Naive B cell (primary cell): Measurements from ENCODE around the gene HMBS. TPM values are rescaled to one million over a fixed set of nuclear protein-coding genes. Genes with fewer than 3 reads are reported as not detected.
"Not testable (repeated sequence)": the region's sequence is repeated elsewhere in the genome, so short reads cannot be mapped to it uniquely, and the experiment has no call there.

ENCODE experiments used
- ATAC-seq, 2 donors: fragments of 150-1000 bp; cut with Tn5 transposase; 2 replicates each; pipeline ENCODE4 v1.10.0; 2021; ENCODE audit warnings: low read depth in 2 of 2, mild to moderate bottlenecking in 2 of 2, moderate library complexity in 2 of 2
- DNase-seq: peaks from one replicate; pipeline ENCODE4 v3.0.0; 2022
- H3K27ac Mint-ChIP-seq, 6 donors: one replicate each; pipeline ENCODE4 v1.8.0; 2020 to 2022; ENCODE audit warnings: mild to moderate bottlenecking in 6 of 6, mixed read lengths in 6 of 6, moderate library complexity in 5 of 6, inconsistent platforms in 2 of 6
- H3K27me3 Mint-ChIP-seq, 3 donors: one replicate each; pipeline ENCODE4 v1.8.0; 2021 to 2022; ENCODE audit warnings: mixed read lengths in 3 of 3, mild to moderate bottlenecking in 1 of 3
- H3K36me3 Mint-ChIP-seq, 2 donors: one replicate each; pipeline ENCODE4 v1.8.0; 2020 to 2022; ENCODE audit warnings: mixed read lengths in 2 of 2, inconsistent platforms in 1 of 2, mild to moderate bottlenecking in 1 of 2
- H3K4me1 Mint-ChIP-seq, 3 donors: one replicate each; pipeline ENCODE4 v1.8.0; 2020 to 2022; ENCODE audit warnings: mixed read lengths in 3 of 3, inconsistent platforms in 1 of 3, mild to moderate bottlenecking in 1 of 3, moderate library complexity in 1 of 3
- H3K4me3 Mint-ChIP-seq, 8 donors: one replicate each; pipeline ENCODE4 v1.8.0; 2020 to 2022; ENCODE audit warnings: mild to moderate bottlenecking in 8 of 8, mixed read lengths in 8 of 8, moderate library complexity in 8 of 8, inconsistent platforms in 2 of 8
- H3K9me3 Mint-ChIP-seq, 7 donors: one replicate each; pipeline ENCODE4 v1.8.0; 2020 to 2022; ENCODE audit warnings: mixed read lengths in 7 of 7, mild to moderate bottlenecking in 5 of 7, inconsistent platforms in 2 of 7, moderate library complexity in 1 of 7
- polyA plus RNA-seq, 6 donors: library from polyadenylated mRNA; unstranded; fragments of 300-500 nt; fragmentation: Illumina TruSeq; gene quantifications; one replicate each; pipeline ENCODE4 v1.2.3, GENCODE V29; 2021; ENCODE audit warnings: low read depth in 6 of 6

Gene HMBS
- polyA plus RNA-seq, 6 donors from 2014 or later: 11.7 to 26.8 (median 16.4) TPM

DNA sequence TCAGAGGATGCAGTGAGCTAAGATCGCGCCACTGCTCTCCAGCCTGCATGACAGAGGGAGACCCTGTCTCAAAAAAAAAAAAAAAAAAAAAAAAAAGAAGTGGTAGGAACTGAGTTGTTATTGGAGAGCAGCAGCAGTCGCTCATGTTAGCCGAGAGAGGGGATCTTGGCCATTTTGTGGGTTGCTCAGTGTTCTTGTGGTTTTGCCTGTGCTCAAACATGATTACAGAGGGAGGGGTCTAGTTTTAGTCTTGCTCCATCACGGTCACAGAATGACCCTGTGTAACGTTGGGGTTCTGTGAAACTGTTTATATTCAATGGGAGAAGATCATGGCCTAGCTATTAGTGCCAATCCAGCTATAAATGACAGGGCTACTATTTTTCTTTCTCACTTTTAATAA is 15.0 kb downstream of the HMBS start:
- DNase-seq (no peak), ATAC-seq (no peak)
- H3K36me3 Mint-ChIP-seq: peaks cover 7 to 16% of the 10 kb centered on the region in 2 donors
- H3K4me1 Mint-ChIP-seq: peaks cover 38 to 65% (median 53%) of the 10 kb centered on the region in 3 donors
- H3K9me3 Mint-ChIP-seq: no peaks in the 10 kb centered on the region
- peak overlapping the region in 1 of 6 donors; percentile 82 for H3K27ac Mint-ChIP-seq
- H3K27me3 Mint-ChIP-seq: no peaks in the 10 kb centered on the region
- peak overlapping the region in 7 of 8 donors; percentile 32 to 97 (median 94) for H3K4me3 Mint-ChIP-seq

DNA sequence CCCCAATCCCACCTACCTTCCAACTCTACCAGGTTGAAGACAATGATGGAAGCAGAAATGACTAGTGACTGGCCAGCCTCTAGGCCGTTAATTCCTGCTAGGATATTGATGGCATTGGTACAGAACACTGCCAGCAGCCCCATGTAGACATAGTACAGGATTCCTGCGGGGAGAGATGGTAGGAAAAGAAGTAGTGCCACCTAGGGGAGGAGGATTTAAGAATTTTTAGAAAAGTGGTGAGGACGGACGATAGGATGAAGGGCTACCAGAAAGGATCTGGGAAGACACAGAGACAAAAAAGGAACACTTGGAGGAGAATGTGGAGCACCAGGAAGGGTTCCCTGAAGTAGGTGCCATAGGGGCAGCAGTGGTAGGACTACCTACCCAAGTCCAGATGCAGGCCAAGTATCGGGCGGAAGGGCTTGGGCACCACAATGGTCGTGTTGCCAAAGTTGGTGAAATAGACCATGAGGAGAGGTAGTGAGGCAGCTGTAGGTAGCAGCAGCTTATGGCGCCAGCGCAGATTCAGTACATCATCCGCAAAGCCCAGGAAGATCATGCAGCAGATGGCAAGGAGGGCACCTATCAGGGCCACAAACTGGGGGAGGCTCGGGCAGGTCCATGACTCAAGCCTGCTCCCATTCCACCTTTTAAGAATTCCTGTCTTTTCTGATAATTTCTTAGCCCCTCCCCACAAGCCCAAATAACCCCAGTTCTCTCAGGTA is 15.7 kb downstream of the HMBS start:
- ATAC-seq (no peak), DNase-seq (no peak)
- H3K27ac Mint-ChIP-seq: peak overlapping the region in 2 of 6 donors; percentile 80 to 82
- H3K4me1 Mint-ChIP-seq: peaks cover 40 to 64% (median 53%) of the 10 kb centered on the region in 3 donors
- H3K36me3 Mint-ChIP-seq: peaks cover 7 to 16% of the 10 kb centered on the region in 2 donors
- H3K9me3 Mint-ChIP-seq: no peaks in the 10 kb centered on the region
- H3K4me3 Mint-ChIP-seq: peak overlapping the region; percentile 87 to 100 (median 96)
- H3K27me3 Mint-ChIP-seq: no peaks in the 10 kb centered on the region

DNA sequence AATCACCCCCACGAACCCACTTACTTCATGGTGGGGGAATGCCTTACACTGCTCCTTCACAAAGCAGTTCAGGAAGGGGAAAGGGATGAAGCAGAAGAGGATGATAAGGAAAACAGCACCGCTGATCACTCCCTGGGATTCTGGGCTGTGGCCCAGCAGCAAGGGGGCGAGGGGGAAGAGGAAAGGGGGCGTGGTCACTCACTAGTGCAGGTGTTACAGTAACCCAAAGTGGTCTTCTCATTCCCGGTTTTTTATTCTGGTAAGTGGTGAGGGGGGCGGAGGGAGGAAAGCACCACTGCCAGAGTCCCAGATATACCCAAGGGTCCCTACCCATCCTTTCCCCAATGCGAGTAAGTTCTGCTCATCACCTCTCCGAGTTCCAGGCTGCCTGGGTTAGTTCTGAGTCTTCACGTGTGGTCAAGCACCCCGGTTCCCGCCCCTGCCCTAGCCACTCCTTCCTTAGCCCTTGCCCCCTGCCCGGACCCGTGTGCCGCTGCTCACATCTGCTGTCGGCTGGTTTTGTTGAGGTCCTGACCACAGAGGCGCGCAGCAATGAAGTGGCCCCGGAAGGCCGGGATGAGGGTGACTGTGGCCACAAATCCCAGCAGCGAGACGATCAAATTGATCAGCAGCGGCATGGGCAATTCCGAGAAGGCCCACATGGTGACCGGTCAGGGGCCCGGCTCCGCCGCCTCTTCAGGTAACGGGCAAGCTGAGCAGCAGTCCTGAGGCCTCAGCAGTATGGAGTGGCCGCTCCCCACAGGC is 16.5 kb downstream of the HMBS start:
- H3K27ac Mint-ChIP-seq: peak overlapping the region in 5 of 6 donors; percentile 95 to 99 (median 98)
- no peaks in the 10 kb centered on the region for H3K27me3 Mint-ChIP-seq
- H3K36me3 Mint-ChIP-seq: peaks cover 7 to 16% of the 10 kb centered on the region in 2 donors
- no peaks in the 10 kb centered on the region for H3K9me3 Mint-ChIP-seq
- DNase-seq: no peak
- peaks cover 40 to 61% (median 54%) of the 10 kb centered on the region in 3 donors for H3K4me1 Mint-ChIP-seq
- no peak for ATAC-seq
- H3K4me3 Mint-ChIP-seq: peak overlapping the region; percentile 87 to 100 (median 96)

DNA sequence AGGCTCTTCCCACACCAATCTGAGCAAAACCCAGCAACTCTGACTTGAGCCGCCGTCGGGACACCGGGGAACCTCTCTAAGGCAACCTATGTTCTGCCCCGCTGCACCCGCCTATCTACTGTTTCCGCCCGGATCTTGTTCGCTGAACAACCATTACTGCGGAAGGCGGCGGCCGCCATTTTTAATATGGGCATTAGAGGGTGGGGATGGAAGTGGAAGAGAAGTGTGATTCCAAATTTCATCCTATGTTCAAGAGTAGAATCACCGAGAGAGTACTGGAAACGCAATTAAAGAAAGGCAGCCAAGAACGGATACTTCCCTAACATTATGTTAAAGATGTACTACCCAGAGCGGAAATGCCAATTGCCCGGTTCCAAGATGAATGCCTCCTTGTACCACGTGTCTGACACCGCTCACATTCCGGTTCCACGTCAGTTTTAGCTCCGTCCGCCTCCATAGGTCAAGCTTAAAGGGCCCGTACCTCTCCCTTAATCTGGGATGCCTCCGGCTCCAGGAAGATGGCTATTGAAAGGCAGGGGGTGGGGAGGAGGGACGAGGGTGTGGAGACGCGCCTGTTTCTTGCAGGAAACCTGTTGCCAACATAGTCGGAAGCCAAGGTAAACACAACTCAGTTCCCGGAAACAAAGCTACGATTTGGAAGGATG is 17.2 kb downstream of the HMBS start, which contains the start of gene DPAGT1:
Gene DPAGT1 (minus strand): TSS at position 95 of the 665 bp plus-strand sequence. CDS start 198 bp downstream, outside the sequence.
- no peaks in the 10 kb centered on the region for H3K27me3 Mint-ChIP-seq
- H3K36me3 Mint-ChIP-seq: peaks cover 7 to 16% of the 10 kb centered on the region in 2 donors

DNA sequence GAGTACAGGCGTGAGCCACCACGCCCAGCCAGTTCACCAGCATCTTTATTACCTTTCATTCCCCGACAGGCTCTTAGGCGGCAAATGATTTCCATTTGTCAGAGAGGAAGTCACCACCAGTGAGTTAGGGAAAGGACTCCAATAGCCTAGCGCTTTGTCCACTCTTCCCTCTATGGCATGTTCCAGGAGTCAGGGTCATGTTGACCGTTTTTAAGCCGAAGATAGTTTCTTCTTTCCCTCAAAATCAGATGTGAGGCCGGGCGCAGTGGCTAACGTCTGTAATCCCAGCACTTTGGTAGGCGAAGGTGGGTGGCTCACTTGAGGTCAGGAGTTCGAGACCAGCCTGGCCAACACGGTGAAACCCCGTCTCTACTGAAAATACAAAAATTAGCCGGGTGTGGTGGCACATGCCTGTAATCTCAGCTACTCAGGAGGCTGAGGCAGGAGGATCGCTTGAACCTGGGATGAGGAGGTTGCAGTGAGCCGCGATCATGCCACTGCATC is 18.5 kb downstream of the HMBS start:
- ATAC-seq, H3K36me3 Mint-ChIP-seq, H3K9me3 Mint-ChIP-seq, H3K27me3 Mint-ChIP-seq, DNase-seq: not testable (repeated sequence)
- Mint-ChIP-seq H3K4me1 (peaks cover 41 to 51% (median 50%) of the 10 kb centered on the region in 3 donors), H3K27ac (peak overlapping the region in 2 of 6 donors; percentile 34 to 47), H3K4me3 (peak overlapping the region; percentile 74 to 100 (median 96))

More for the DNA sequence above, 17.2 kb downstream of the HMBS start, which contains the start of gene DPAGT1:
- ATAC-seq (peak; percentile 86 to 89), DNase-seq (peak; percentile 80)
- H3K4me1 Mint-ChIP-seq: peaks cover 43 to 61% (median 56%) of the 10 kb centered on the region in 3 donors
- H3K27ac Mint-ChIP-seq: peak within 1 kb of the TSS; percentile 95 to 99 (median 98)
- no peaks in the 10 kb centered on the region for H3K9me3 Mint-ChIP-seq
- peak within 1 kb of the TSS; percentile 87 to 100 (median 96) for H3K4me3 Mint-ChIP-seq

DNA sequence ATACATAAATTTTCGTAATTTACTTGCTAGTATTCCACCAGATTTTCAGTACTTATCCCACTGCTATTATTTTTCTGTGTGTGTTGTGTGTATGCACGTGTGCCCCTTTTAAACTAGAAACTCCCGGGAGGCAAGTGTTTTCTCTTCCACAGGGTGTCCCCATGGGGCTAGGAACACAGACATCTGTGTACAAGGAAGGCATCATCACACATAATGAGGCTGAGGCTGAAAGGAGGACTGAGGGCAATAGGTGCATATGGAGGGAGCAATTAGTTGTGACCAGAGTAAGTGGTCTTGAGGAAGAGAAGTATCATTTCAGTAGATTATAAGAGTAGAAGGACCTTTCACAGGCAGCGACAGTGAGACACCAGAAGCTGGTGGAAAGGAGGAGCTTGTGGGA is 19.1 kb downstream of the HMBS start:
- no peaks in the 10 kb centered on the region for H3K27me3 Mint-ChIP-seq
- peaks cover 45 to 55% (median 50%) of the 10 kb centered on the region in 3 donors for H3K4me1 Mint-ChIP-seq
- no peaks in the 10 kb centered on the region for H3K9me3 Mint-ChIP-seq
- DNase-seq (no peak), ATAC-seq (no peak)
- H3K4me3 Mint-ChIP-seq: peak overlapping the region in 7 of 8 donors; percentile 61 to 94 (median 78)
- H3K36me3 Mint-ChIP-seq: peaks cover 0 to under 1% of the 10 kb centered on the region in 2 donors
- H3K27ac Mint-ChIP-seq: peak overlapping the region in 3 of 6 donors; percentile 54 to 86 (median 66)

DNA sequence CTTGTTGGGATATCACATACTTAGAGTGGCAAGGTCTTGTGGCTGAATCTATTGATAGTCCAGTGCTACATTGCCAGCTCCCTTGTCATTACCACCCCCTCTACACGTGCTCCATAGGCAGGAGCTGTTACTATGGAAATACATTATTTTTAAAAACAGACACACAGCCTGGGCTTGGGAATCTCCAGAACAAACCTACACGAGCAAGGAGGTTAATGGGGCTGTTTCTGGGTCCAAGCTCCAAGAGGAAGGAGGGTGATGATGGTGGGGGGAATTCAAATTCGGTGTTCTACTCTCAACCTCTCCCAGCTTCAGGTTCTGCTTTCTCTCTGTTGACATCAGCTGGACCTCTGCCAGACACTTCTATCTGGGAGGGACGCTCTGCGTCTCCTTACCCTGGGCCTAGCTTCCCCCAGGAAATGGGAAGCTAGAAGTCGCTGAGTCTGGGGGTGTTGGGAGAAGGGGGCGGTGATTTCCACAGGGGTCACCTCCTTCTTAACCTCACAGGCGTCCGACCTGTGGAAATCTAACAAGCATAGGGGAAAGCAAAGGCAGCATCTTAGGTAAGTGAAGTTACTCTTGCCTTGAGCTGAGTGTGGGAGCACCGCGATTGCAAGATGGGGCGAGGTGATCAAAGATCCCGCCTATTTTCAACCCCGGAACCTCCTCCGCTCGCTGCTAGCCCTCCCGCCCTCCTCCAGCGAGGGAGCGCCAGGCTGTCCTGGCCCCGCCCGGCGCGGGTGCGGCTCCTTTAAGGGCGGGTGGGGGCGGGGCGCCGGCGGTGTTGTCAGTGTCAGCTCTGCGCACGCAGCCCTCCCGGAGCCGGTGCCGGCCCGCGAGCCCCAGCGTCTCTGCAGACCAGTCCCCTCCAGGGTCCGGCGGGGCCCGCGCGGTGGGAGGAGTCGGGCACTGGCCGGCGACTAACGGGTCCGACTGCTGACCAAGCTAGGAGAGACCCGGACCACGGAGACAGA is 22.2 kb downstream of the HMBS start, which contains the start of gene C2CD2L:
Gene C2CD2L (plus strand): TSS at position 781 of the 974 bp plus-strand sequence. CDS start 398 bp downstream, outside the sequence.
- peak within 1 kb of the TSS; percentile 88 to 96 (median 94) for H3K4me3 Mint-ChIP-seq
- peak; percentile 88 to 89 for ATAC-seq
- H3K9me3 Mint-ChIP-seq: no peaks in the 10 kb centered on the region
- H3K27ac Mint-ChIP-seq: peak within 1 kb of the TSS; percentile 75 to 97 (median 96)
- H3K27me3 Mint-ChIP-seq: no peaks in the 10 kb centered on the region
- peak; percentile 80 for DNase-seq
- peaks cover 32 to 54% (median 39%) of the 10 kb centered on the region in 3 donors for H3K4me1 Mint-ChIP-seq
- peaks cover 5 to 6% of the 10 kb centered on the region in 2 donors for H3K36me3 Mint-ChIP-seq

DNA sequence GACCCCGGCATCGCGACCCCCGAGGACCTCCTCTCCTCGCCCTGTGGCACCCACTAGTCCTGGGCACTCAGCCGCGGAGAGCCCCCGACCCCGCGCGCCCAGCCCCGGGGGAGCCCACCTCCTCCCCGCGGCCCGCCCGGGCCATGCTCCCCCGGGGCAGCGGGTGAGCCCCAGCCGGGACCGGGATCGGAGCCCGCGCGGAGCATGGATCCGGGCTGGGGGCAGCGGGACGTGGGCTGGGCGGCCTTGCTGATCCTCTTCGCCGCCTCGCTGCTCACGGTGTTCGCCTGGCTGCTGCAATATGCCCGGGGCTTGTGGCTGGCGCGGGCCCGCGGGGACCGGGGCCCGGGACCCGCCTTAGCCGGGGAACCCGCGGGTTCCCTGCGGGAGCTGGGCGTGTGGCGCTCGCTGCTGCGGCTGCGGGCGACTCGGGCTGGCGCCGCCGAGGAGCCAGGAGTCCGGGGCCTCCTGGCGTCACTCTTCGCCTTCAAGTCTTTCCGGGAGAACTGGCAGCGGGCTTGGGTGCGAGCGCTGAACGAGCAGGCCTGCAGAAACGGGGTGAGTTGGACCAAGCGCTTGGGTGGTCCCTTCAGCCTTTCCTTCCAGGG is 23.0 kb downstream of the HMBS start:
- H3K4me3 Mint-ChIP-seq: peak overlapping the region; percentile 88 to 96 (median 92)
- ATAC-seq: peak; percentile 9 to 13
- peaks cover 6 to 10% of the 10 kb centered on the region in 2 donors for H3K36me3 Mint-ChIP-seq
- no peak for DNase-seq
- H3K4me1 Mint-ChIP-seq: peaks cover 32 to 48% (median 33%) of the 10 kb centered on the region in 3 donors
- no peaks in the 10 kb centered on the region for H3K9me3 Mint-ChIP-seq
- peak overlapping the region in 2 of 6 donors; percentile 36 to 42 for H3K27ac Mint-ChIP-seq
- H3K27me3 Mint-ChIP-seq: no peaks in the 10 kb centered on the region

DNA sequence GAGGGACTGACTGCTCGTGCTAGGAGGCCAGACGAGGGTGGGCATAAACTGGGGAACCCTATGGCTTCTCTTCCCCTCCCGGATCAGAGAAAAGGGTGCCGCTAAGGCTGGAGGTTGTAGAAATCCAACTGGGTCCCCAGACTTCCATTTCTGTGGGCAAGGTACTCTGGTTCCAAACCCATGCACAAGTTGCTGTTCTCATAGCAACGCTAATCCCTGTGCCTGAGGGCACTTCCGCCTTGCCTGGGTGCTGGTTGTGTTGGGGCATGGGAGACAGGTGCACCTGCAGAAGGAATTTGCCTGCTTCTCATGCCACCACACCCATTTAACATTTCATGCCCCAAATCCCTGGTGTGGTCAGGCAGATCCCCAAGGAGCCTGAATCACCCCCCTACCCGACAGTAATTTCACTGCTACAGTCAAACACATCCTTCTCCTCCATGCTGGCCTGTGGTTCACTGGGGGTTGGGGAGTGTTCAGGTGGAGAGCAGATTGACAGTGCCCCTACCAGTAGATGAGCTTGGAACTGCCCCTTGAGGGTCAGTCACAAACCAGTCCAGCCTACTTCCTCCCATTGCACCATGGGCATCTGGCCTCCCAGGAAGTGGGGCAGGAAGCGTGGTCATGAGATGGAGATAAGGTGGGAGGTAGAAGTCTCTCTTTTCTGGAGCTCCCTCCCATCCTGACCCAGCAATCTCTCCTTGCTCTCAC is 23.6 kb downstream of the HMBS start:
- Mint-ChIP-seq H3K27ac (peak overlapping the region in 3 of 6 donors; percentile 36 to 82 (median 64)), H3K27me3 (no peaks in the 10 kb centered on the region), H3K9me3 (no peaks in the 10 kb centered on the region), H3K4me1 (peaks cover 32 to 44% (median 33%) of the 10 kb centered on the region in 3 donors), H3K4me3 (peak overlapping the region; percentile 78 to 93 (median 88)), H3K36me3 (peaks cover 6 to 10% of the 10 kb centered on the region in 2 donors)
- DNase-seq: no peak
- no peak for ATAC-seq

DNA sequence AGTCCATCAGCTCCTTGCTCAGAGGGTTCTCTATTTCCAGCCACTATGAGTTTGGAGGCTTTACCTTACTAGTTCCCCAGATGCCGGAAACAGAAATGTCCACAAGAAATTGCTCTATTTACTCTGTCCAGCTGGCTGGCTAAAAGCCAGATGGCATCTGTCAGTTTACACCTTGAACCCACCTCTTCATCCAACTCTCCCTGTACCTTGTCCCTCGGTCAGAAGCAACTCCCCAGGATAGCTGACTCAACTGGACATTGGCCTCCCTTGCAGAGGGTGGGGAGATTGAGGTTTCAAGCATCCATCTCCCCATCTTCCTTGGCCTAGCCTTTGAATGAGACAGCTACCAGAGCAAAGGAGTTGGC is 24.2 kb downstream of the HMBS start:
- Mint-ChIP-seq H3K36me3 (peaks cover 6 to 10% of the 10 kb centered on the region in 2 donors), H3K4me3 (peak overlapping the region; percentile 78 to 93 (median 88)), H3K27me3 (no peaks in the 10 kb centered on the region), H3K4me1 (peaks cover 30 to 39% (median 31%) of the 10 kb centered on the region in 3 donors), H3K27ac (peak overlapping the region in 2 of 6 donors; percentile 47 to 82), H3K9me3 (no peaks in the 10 kb centered on the region)
- ATAC-seq (no peak), DNase-seq (no peak)

DNA sequence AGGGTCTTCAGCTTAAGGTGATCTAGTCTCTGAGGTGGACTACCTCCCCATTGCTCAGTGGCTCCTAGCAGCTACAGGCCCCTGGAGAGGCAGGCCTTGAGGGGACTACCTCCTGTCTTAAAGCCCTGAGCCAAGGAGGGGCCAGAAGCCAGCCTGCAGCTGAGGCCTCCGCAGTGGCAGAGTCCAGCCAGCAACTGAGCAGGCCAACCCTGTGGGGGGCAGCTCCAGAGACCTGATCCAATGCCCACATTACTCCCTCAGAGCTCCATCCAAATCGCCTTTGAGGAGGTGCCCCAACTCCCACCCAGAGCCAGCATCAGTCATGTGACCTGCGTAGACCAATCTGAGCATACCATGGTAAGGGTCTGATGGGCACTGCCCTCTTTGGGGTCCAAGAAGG is 25.2 kb downstream of the HMBS start:
- ATAC-seq: no peak

More for the DNA sequence above, 25.2 kb downstream of the HMBS start:
- Mint-ChIP-seq H3K4me3 (peak overlapping the region in 2 of 8 donors; percentile 88), H3K27me3 (no peaks in the 10 kb centered on the region), H3K4me1 (peaks cover 27 to 36% (median 27%) of the 10 kb centered on the region in 3 donors), H3K27ac (no peak overlapping the region), H3K36me3 (peaks cover 6 to 10% of the 10 kb centered on the region in 2 donors), H3K9me3 (no peaks in the 10 kb centered on the region)
- no peak for DNase-seq
